ENCODE measurements around the gene RNF213. TPM values are rescaled to one million over a fixed set of nuclear protein-coding genes. Genes with fewer than 3 reads are reported as not detected.
"Not testable (repeated sequence)": the region's sequence is repeated elsewhere in the genome, so short reads cannot be mapped to it uniquely, and the experiment has no call there.

The RNF213 gene
- total RNA-seq, 2 donors from 2014 or later, result 150 to 174 TPM

DNA sequence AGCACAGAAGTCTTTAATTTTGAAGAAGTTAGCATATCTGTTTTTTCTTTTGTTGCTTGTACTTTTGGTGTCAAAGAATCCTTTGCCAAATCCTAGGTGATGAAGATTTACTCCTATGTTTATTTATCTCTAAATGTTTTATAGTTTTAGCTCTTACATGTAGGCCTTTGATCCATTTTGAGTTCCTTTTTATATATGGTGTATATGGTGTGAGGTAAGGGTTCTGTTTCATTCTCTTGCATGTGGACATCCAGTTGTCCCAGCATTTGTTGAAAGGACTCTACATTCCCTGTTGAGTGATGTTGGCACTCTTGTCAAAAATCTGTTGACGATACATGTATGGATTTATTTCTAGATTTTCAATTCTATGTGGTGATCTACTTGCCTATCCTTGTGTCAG is 62.2 kb downstream of the RNF213 start:
- H3K27ac ChIP-seq, result no peak overlapping the region
- H3K36me3 ChIP-seq, result peaks cover 51% of the 10 kb centered on the region
- ATAC-seq (ENCODE audit: insufficient number of reproducible peaks, low FRiP score, low read depth) (no peak), DNase-seq (ENCODE audit: low spot score) (no peak)
- H3K4me3 ChIP-seq, result no peak overlapping the region
- TF ChIP-seq, protein P1, sequence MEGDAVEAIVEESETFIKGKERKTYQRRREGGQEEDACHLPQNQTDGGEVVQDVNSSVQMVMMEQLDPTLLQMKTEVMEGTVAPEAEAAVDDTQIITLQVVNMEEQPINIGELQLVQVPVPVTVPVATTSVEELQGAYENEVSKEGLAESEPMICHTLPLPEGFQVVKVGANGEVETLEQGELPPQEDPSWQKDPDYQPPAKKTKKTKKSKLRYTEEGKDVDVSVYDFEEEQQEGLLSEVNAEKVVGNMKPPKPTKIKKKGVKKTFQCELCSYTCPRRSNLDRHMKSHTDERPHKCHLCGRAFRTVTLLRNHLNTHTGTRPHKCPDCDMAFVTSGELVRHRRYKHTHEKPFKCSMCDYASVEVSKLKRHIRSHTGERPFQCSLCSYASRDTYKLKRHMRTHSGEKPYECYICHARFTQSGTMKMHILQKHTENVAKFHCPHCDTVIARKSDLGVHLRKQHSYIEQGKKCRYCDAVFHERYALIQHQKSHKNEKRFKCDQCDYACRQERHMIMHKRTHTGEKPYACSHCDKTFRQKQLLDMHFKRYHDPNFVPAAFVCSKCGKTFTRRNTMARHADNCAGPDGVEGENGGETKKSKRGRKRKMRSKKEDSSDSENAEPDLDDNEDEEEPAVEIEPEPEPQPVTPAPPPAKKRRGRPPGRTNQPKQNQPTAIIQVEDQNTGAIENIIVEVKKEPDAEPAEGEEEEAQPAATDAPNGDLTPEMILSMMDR (IDR thresholded peaks at IDR 0.05), result no peak
- no peaks in the 10 kb centered on the region for H3K4me1 ChIP-seq (ENCODE audit: control insufficient read depth in 1 of 2, low read depth in 2 of 2)
- H3K27me3 ChIP-seq (replicated peaks; ENCODE audit: insufficient read depth), result no peaks in the 10 kb centered on the region
- H3K9me3 ChIP-seq, result no peaks in the 10 kb centered on the region

DNA sequence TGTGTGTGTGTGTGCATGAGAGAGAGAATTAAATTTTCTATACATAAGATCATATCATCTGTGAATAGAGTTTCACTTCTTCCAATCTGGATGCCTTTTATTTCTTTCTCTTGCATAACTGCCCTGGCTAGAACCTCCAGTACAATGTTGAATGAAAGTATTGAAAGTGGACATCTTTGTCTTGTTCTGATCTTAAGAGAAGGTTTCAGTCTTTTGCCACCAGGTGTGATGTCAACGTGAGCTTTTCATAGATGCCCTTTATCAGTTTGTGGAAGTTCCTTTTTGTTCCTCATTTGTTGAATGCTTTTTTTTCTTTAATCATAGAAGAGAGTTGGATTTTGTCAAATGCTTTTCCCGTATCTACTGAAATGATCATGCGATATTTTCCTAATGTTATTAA is 63.3 kb downstream of the RNF213 start:
- Histone ChIP-seq H3K36me3 (peaks cover 59% of the 10 kb centered on the region), H3K4me3 (no peak overlapping the region), H3K9me3 (no peaks in the 10 kb centered on the region), H3K27ac (no peak overlapping the region), H3K27me3 (replicated peaks; ENCODE audit: insufficient read depth) (no peaks in the 10 kb centered on the region), H3K4me1 (ENCODE audit: control insufficient read depth in 1 of 2, low read depth in 2 of 2) (no peaks in the 10 kb centered on the region)
- ATAC-seq (ENCODE audit: insufficient number of reproducible peaks, low FRiP score, low read depth), result no peak
- TF ChIP-seq, protein P1 (IDR thresholded peaks at IDR 0.05), result no peak
- DNase-seq (ENCODE audit: low spot score), result no peak

DNA sequence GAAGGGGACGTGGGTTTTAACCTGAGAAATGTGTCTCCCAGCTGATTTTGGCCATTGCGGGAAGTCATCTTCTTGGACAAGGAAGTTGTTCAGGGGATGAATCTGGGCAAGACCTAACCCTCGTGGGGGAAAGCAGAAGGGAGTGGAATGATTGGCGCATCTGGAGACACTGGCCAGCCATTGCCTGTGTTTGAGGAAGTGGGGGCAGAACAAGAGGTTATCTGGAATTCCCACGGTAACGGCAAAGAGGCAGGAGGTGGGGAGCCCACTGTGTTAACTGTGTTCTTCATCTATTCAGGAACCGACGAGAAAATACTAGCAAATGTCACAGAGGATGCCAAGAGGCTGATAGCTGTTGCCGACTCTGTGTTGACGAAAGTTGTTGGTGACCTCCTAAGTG is 66.9 kb downstream of the RNF213 start:
- Histone ChIP-seq H3K27me3 (replicated peaks; ENCODE audit: insufficient read depth) (no peaks in the 10 kb centered on the region), H3K4me3 (no peak overlapping the region), H3K4me1 (ENCODE audit: control insufficient read depth in 1 of 2, low read depth in 2 of 2) (no peaks in the 10 kb centered on the region), H3K36me3 (peaks cover 61% of the 10 kb centered on the region), H3K27ac (no peak overlapping the region), H3K9me3 (no peaks in the 10 kb centered on the region)
- ATAC-seq (ENCODE audit: insufficient number of reproducible peaks, low FRiP score, low read depth) (no peak), DNase-seq (ENCODE audit: low spot score) (no peak)
- TF ChIP-seq, protein P1 (IDR thresholded peaks at IDR 0.05), result no peak

DNA sequence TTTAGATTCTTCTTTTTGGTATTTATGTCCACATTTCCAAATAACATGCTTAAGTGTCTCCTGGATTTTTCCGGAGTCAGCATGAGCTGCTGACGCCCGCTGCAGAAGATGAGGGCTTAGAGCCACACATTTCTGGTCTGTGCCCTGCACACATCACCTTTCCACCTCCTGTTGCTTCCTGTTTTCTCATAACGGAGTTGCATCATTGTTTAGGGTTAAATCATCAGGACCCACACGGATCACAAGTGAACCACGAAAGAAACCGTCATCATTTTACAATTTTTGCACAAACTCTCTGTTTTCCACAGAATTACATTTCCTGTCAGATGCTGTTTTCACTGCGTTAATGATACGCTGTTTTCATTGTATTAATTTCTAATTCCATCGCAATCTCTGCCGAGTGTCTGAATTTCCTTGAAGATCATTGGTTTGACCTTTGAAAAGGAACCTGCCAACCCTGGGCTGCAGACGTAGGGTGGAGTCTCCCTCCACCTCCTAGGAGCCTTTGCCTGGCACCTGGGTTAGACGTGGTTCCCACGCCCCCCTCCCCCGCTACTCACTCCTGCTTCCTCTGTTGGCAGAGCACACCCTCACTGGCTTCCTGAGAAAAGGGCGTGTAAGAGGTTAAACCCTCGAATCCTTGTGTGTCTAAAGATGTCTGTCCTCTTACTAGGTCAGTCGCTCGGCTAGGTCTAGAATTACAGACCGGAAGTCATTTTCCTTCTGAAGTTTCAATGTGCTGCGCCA is 68.2 kb downstream of the RNF213 start:
- no peaks in the 10 kb centered on the region for H3K27me3 ChIP-seq (replicated peaks; ENCODE audit: insufficient read depth)
- no peak overlapping the region for H3K27ac ChIP-seq
- H3K9me3 ChIP-seq, result no peaks in the 10 kb centered on the region
- ATAC-seq (ENCODE audit: insufficient number of reproducible peaks, low FRiP score, low read depth) (no peak), DNase-seq (ENCODE audit: low spot score) (no peak)
- peaks cover 69% of the 10 kb centered on the region for H3K36me3 ChIP-seq
- no peak overlapping the region for H3K4me3 ChIP-seq
- H3K4me1 ChIP-seq (ENCODE audit: control insufficient read depth in 1 of 2, low read depth in 2 of 2), result no peaks in the 10 kb centered on the region
- TF ChIP-seq, protein P1 (IDR thresholded peaks at IDR 0.05), result no peak

DNA sequence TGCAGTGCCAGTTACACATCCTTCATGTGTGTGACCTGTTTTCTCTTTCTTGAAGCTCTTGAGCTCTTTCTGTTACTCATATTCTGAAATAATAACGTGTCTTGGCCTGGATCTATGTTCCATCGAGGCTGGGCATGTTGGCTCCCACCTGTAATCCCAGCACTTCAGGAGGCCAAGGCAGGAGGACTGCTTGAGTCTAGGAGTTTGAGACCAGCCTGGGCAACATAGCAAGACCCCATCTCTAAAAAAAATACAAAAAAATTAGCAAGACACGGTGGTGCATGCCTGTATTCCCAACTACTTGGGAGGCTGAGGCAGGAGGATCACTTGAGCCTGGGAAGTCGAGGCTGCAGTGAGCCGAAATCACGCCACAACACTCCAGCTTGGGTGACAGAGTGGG is 68.8 kb downstream of the RNF213 start:
- not testable (repeated sequence) for ATAC-seq (ENCODE audit: insufficient number of reproducible peaks, low FRiP score, low read depth); H3K27ac ChIP-seq; H3K27me3 ChIP-seq (replicated peaks; ENCODE audit: insufficient read depth); H3K4me1 ChIP-seq (ENCODE audit: control insufficient read depth in 1 of 2, low read depth in 2 of 2); H3K4me3 ChIP-seq; H3K9me3 ChIP-seq; DNase-seq (ENCODE audit: low spot score)
- H3K36me3 ChIP-seq, result peaks cover 75% of the 10 kb centered on the region

DNA sequence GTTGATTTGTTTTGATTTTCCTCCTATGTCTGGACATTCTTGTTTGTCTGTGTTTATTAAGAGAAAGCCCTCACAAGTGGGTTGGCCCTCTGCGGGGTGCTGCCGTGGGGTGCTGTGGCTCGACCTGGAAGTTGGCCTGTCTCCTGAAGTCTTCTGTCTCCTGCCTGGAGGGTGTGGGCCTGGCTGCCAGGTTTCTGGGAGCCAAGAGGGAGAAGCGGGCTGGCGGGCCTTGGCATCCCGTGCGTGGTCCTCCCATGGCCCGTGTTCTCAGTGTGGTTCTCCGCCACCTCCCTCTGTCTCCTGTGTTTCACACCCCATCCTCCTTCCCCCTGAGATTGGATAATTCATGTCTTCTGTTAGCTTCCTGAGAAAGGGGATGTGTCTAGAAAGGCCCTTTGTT is 69.6 kb downstream of the RNF213 start:
- peaks cover 81% of the 10 kb centered on the region for H3K36me3 ChIP-seq
- ATAC-seq (ENCODE audit: insufficient number of reproducible peaks, low FRiP score, low read depth) (no peak), DNase-seq (ENCODE audit: low spot score) (no peak)
- TF ChIP-seq, protein P1 (IDR thresholded peaks at IDR 0.05), result no peak
- no peaks in the 10 kb centered on the region for H3K4me1 ChIP-seq (ENCODE audit: control insufficient read depth in 1 of 2, low read depth in 2 of 2)
- no peak overlapping the region for H3K27ac ChIP-seq
- H3K4me3 ChIP-seq, result no peak overlapping the region
- no peaks in the 10 kb centered on the region for H3K9me3 ChIP-seq
- H3K27me3 ChIP-seq (replicated peaks; ENCODE audit: insufficient read depth), result no peaks in the 10 kb centered on the region

DNA sequence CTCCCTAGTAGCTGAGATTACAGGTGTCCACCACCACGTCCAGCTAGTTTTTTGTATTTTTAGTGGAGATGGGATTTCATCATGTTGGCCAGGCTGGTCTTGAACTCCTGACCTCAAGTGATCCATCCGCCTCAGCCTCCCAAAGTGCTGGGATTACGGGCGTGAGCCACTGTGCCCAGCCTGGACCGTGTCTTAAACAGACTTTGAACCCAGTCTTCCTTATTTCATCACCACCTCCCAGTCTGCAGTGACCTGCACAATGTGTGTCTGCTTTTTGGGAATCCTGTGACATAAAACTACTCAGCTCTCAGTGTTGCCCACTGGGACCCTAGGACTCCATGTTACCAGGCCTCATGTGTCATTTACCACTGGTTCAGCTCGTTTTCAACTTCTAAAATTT is 70.3 kb downstream of the RNF213 start:
- not testable (repeated sequence) for H3K27ac ChIP-seq; DNase-seq (ENCODE audit: low spot score); H3K4me1 ChIP-seq (ENCODE audit: control insufficient read depth in 1 of 2, low read depth in 2 of 2); H3K4me3 ChIP-seq; H3K9me3 ChIP-seq; H3K27me3 ChIP-seq (replicated peaks; ENCODE audit: insufficient read depth); ATAC-seq (ENCODE audit: insufficient number of reproducible peaks, low FRiP score, low read depth)
- peaks cover 85% of the 10 kb centered on the region for H3K36me3 ChIP-seq
